ENCODE measurements around the gene ARL4C. TPM values are rescaled to one million over a fixed set of nuclear protein-coding genes. Genes with fewer than 3 reads are reported as not detected.
A peak's percentile ranks its signal among the peaks of the same experiment; 100 is the strongest.

Gene ARL4C
- total RNA-seq, 1 experiment from 2014 or later = 151 TPM

- ATAC-seq = peak; percentile 78
- Histone ChIP-seq H3K27ac (ENCODE audit: low read length) (peak overlapping the region; percentile 83), H3K27me3 (ENCODE audit: control insufficient read depth, insufficient read depth, low read length) (no peaks in the 10 kb centered on the region), H3K4me3 (ENCODE audit: low read depth in 2 of 2, low read length in 2 of 2) (peak overlapping the region; percentile 23 to 60; a peak in 3 of 4 replicates), H3K4me1 (ENCODE audit: control insufficient read depth, insufficient read depth, low read length) (peaks cover 23% of the 10 kb centered on the region), H3K9me3 (ENCODE audit: control insufficient read depth, insufficient read depth, low read depth, low read length) (no peaks in the 10 kb centered on the region), H3K36me3 (ENCODE audit: control insufficient read depth, insufficient read depth, low read length) (no peaks in the 10 kb centered on the region)
- TF ChIP-seq SIN3A (IDR thresholded peaks at IDR 0.05; ENCODE audit: borderline replicate concordance, insufficient read depth, low read depth, low read length) = no peak
- no peak for TF ChIP-seq REST (IDR thresholded peaks at IDR 0.05; ENCODE audit: insufficient read depth in 1 of 2, low read depth in 2 of 2, low read length in 1 of 2)
- TF ChIP-seq CTCF (IDR thresholded peaks at IDR 0.05) = no peak
- no TSS peak for BruUV-seq (replicated peaks)
- intact Hi-C loops (cut with micrococcal nuclease; ENCODE audit: unreplicated experiment) = no loop called here
- in situ Hi-C loops (cut with HindIII; ENCODE audit: low pct_unique_long_range_greater_than_20kb, low sequenced_read_pairs) = no loop called here
- peak; percentile 38 for DNase-seq (ENCODE audit: low read depth, low spot score)
- POLR2A ChIA-PET = interaction anchor here (0.7 kb wide), 1 partner anchor 534 kb away, joined by 7 read pairs; no protein-coding TSS in a partner anchor
- CTCF ChIA-PET = no interaction called here
Measured at GRCh38 chr2:234463626-234464290, 33.1 kb downstream of the ARL4C start.

GRCh38 chr2:234462218-234462992, 34.5 kb downstream of the ARL4C start:
- ChIA-PET POLR2A (no interaction called here), CTCF (no interaction called here)
- TF ChIP-seq REST (IDR thresholded peaks at IDR 0.05; ENCODE audit: insufficient read depth in 1 of 2, low read depth in 2 of 2, low read length in 1 of 2) = no peak
- TF ChIP-seq TCF7L2 (IDR thresholded peaks at IDR 0.05; ENCODE audit: low read depth, low read length) = peak; percentile 88
- intact Hi-C loops (cut with micrococcal nuclease; ENCODE audit: unreplicated experiment) (no loop called here), in situ Hi-C loops (cut with HindIII; ENCODE audit: low pct_unique_long_range_greater_than_20kb, low sequenced_read_pairs) (no loop called here)
- Histone ChIP-seq H3K4me1 (ENCODE audit: control insufficient read depth, insufficient read depth, low read length) (peaks cover 23% of the 10 kb centered on the region), H3K36me3 (ENCODE audit: control insufficient read depth, insufficient read depth, low read length) (no peaks in the 10 kb centered on the region), H3K4me3 (ENCODE audit: low read depth in 2 of 2, low read length in 2 of 2) (no peak overlapping the region), H3K9me3 (ENCODE audit: control insufficient read depth, insufficient read depth, low read depth, low read length) (peaks cover 2% of the 10 kb centered on the region; the same call in 1 of the 2 replicates), H3K27me3 (ENCODE audit: control insufficient read depth, insufficient read depth, low read length) (no peaks in the 10 kb centered on the region), H3K27ac (ENCODE audit: low read length) (peak overlapping the region; percentile 69; the same call in 1 of the 2 replicates)
- no TSS peak for BruUV-seq (replicated peaks)
- no peak for DNase-seq (ENCODE audit: low read depth, low spot score)
- no peak for ATAC-seq

Data from Panc1 (cell line).